K562 (cell line): Measurements from ENCODE around the gene TMEM191C. TPM values are rescaled to one million over a fixed set of nuclear protein-coding genes. Genes with fewer than 3 reads are reported as not detected.

Experiments
- BCLAF1 ChIP-seq, 2 experiments: fragments of 450-650 bp in 1 of 2; IDR thresholded peaks; 2 replicates each; pipeline ENCODE4 v1.6.1; 2011 to 2017; ENCODE audit warnings: low read depth in 2 of 2, antibody characterized with exemption in 1 of 2, borderline replicate concordance in 1 of 2, low read length in 1 of 2, mild to moderate bottlenecking in 1 of 2, mixed read lengths in 1 of 2; ENCODE audit not compliant: control insufficient read depth in 1 of 2
- CBX8 ChIP-seq: fragments of 200-600 bp; sonication (generic); IDR thresholded peaks from 2 replicates; pipeline ENCODE4 v1.6.1; 2012; ENCODE audit warnings: borderline replicate concordance, mixed run types, low read depth, mild to moderate bottlenecking, moderate library complexity, mixed read lengths, low read length, control low read depth, inconsistent platforms; ENCODE audit not compliant: poor library complexity, severe bottlenecking; ENCODE audit errors: extremely low read depth
- CEBPZ ChIP-seq: fragments of 150-350 bp; IDR thresholded peaks from 2 replicates; pipeline ENCODE4 v1.6.1; 2014; ENCODE audit warnings: low read depth, mild to moderate bottlenecking, low read length, borderline replicate concordance
- HES1 ChIP-seq: fragments of 450-650 bp; IDR thresholded peaks from 2 replicates; pipeline ENCODE4 v1.6.1; 2016; ENCODE audit warnings: low read depth, mild to moderate bottlenecking, moderate library complexity
- JUNB ChIP-seq: fragments of 450-650 bp; formaldehyde crosslinking; conservative IDR thresholded peaks from 2 replicates; pipeline ENCODE4 v1.4.0; 2020; ENCODE audit warnings: mild to moderate bottlenecking
- MEIS2 ChIP-seq: fragments of 450-650 bp; IDR thresholded peaks from 2 replicates; pipeline ENCODE4 v1.6.1; 2014; ENCODE audit warnings: mild to moderate bottlenecking; ENCODE audit not compliant: partially characterized antibody
- NFRKB ChIP-seq: fragments of 450-650 bp; IDR thresholded peaks from 2 replicates; pipeline ENCODE4 v1.6.1; 2016; ENCODE audit warnings: low read depth
- POLR2G ChIP-seq: fragments of 200-400 bp; formaldehyde crosslinking; IDR thresholded peaks from 2 replicates; pipeline ENCODE4 v1.6.1; 2017; ENCODE audit warnings: low read depth, mild to moderate bottlenecking, antibody characterized with exemption, low read length, moderate library complexity
- RCOR1 ChIP-seq, 2 experiments: IDR thresholded peaks; 2 replicates each; pipeline ENCODE4 v1.6.1; 2012; ENCODE audit warnings: low read depth in 2 of 2, low read length in 2 of 2, borderline replicate concordance in 1 of 2, improper control_type of control experiment in 1 of 2
- SIX5 ChIP-seq, 2 experiments: IDR thresholded peaks; 2 replicates each; pipeline ENCODE4 v1.6.1; 2011; ENCODE audit warnings: low read length in 2 of 2, borderline replicate concordance in 1 of 2, low read depth in 1 of 2, mild to moderate bottlenecking in 1 of 2, moderate library complexity in 1 of 2; ENCODE audit not compliant: insufficient read depth in 1 of 2
- STAG1 ChIP-seq: sonication (generic); formaldehyde crosslinking; IDR thresholded peaks from 2 replicates; pipeline ENCODE4 v1.5.0; 2020; ENCODE audit warnings: missing genetic modification reagents, borderline replicate concordance
- TAF7 ChIP-seq: fragments of 450-650 bp; IDR thresholded peaks from 2 replicates; pipeline ENCODE4 v1.6.1; 2016; ENCODE audit warnings: missing genetic modification characterization, missing compliant biosample characterization
- TEAD4 ChIP-seq, 2 experiments: sonication (generic) in 1 of 2; formaldehyde crosslinking in 1 of 2; IDR thresholded peaks; 2 replicates each; pipeline versions ENCODE4 v1.6.1 to v1.8.0; 2012 to 2022; ENCODE audit warnings: borderline replicate concordance in 1 of 2, inconsistent platforms in 1 of 2, low read length in 1 of 2, mild to moderate bottlenecking in 1 of 2, missing genetic modification reagents in 1 of 2
- ZFPM2 ChIP-seq: fragments of 250-450 bp; sonication (Bioruptor Pico); IDR thresholded peaks from 2 replicates; pipeline ENCODE4 v1.5.1; 2022; ENCODE audit warnings: mild to moderate bottlenecking
- ZNF445 ChIP-seq: fragments of 250-450 bp; sonication (Bioruptor Pico); IDR thresholded peaks from 2 replicates; pipeline ENCODE4 v1.4.0; 2020; ENCODE audit warnings: low read depth, mild to moderate bottlenecking, moderate library complexity
- ZNF507 ChIP-seq: conservative IDR thresholded peaks from 2 replicates; pipeline ENCODE4 v1.6.1; 2017; ENCODE audit warnings: missing genetic modification characterization, missing compliant biosample characterization
- polyA plus RNA-seq, 8 experiments: library from polyadenylated mRNA; depleted of rRNA in 4 of 8; stranded (reverse) in 5 of 8; unstranded in 3 of 8; fragments of >200 nt; fragmentation: Nextera tagmentation in 2 of 8; fragmentation: Illumina TruSeq in 1 of 8; extraction: Ambion mirVana in 2 of 8; extraction: Trizol in 1 of 8; gene quantifications; 2 replicates each; pipeline versions ENCODE4 v1.2.1 to v1.2.3, GENCODE V29; 2011 to 2014; ENCODE audit warnings: inconsistent platforms in 1 of 8, missing spikeins in 1 of 8
- total RNA-seq, 7 experiments: library from RNA; depleted of rRNA in 6 of 7; stranded (reverse); fragments of >200 nt in 6 of 7; fragmentation: Illumina TruSeq in 2 of 7; extraction: Trizol in 2 of 7; gene quantifications; 2 replicates each; pipeline versions ENCODE4 v1.2.1 to v1.2.3, GENCODE V29; 2011 to 2021; ENCODE audit warnings: low replicate concordance in 1 of 7

The TMEM191C gene
- total and polyA plus RNA-seq, 9 of the 15 experiments (the other 6 are each of a cell fraction or from before 2014, with no cell fraction given), result 0.15 to 7.1 (median 1.1) TPM

GRCh38 chr22:21450320-21450831 lies 16.8 kb upstream of the TMEM191C start (continued):
- TF ChIP-seq POLR2G (peak; percentile 76), ZFPM2 (CRISPR knock-in tag) (no peak), TEAD4 (IDR thresholded peaks at IDR 0.05; ENCODE audit: low read length) (no peak; the same call in 1 of the 2 replicates), TEAD4 (CRISPR knock-in tag; IDR thresholded peaks at IDR 0.05; ENCODE audit: borderline replicate concordance) (peak; percentile 13; the same call in 1 of the 2 replicates), ZNF507 (no peak), CBX8 (no peak), SIX5 (IDR thresholded peaks at IDR 0.05; ENCODE audit: borderline replicate concordance in 1 of 2, insufficient read depth in 1 of 2, low read depth in 1 of 2, low read length in 2 of 2) (no peak), ZNF445 (CRISPR knock-in tag) (no peak), HES1 (no peak), STAG1 (CRISPR knock-in tag) (0 out of 2 replicates have a peak, but pooled peaks have one; percentile 33), BCLAF1 (IDR thresholded peaks at IDR 0.05; ENCODE audit: borderline replicate concordance in 1 of 2, control insufficient read depth in 1 of 2, low read depth in 2 of 2, low read length in 1 of 2) (no peak), TAF7 (tag) (no peak), RCOR1 (IDR thresholded peaks at IDR 0.05; ENCODE audit: borderline replicate concordance in 1 of 2, low read depth in 2 of 2, low read length in 2 of 2) (no peak), JUNB (no peak), MEIS2 (no peak), NFRKB (no peak), CEBPZ (no peak)
